ENCODE measurements around the gene XIRP2. TPM values are rescaled to one million over a fixed set of nuclear protein-coding genes. Genes with fewer than 3 reads are reported as not detected.

XIRP2 gene
- total and polyA plus RNA-seq, 2 of the 8 experiments (the other 6 are each of a cell fraction or from before 2014, with no cell fraction given) = 0.11 TPM; not detected in 1

DNA sequence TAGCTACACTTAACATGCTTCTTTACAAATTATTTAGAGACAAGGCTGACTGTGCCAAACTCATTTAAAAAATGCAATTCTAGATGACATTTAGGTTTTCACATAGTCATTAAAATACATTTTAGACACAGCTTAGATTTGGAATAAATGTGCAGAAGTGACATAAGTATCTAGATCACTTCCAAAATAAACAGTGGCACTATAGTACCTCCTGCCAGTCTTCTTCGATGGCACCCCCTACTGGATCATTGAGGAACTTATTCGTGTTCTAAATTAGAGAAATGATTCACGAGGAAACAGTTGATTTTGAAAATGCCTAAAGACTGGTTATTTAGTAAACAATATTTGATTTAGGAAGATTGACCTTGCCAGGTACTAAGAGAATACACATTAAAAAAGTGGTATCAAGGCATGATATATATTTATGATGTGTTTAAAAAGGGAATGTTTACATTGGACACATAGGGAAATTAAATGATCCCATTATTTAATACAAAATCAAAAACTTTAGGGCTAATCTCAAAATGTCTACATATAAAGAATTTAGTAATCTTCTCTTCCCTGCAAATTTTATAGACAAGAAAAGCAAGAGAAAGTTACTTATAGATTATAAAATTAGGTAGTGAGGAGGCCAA is 323.9 kb downstream of the XIRP2 start:
- no peaks in the 10 kb centered on the region; a peak in 1 of 7 replicates for H3K4me1 ChIP-seq (replicated peaks in 1 of 4; ENCODE audit: control insufficient read depth in 3 of 4, insufficient read depth in 4 of 4, low read length in 3 of 4)
- POLR2A ChIA-PET (ENCODE audit: partially characterized antibody) = no interaction called here

More for the DNA sequence above, 323.9 kb downstream of the XIRP2 start:
- Histone ChIP-seq H2BK5ac (ENCODE audit: low read depth, low read length) (no peak overlapping the region), H3K27me3 (replicated peaks in 1 of 4; ENCODE audit: control insufficient read depth in 3 of 4, extremely low read depth in 1 of 4, insufficient read depth in 3 of 4, low read length in 3 of 4) (no peaks in the 10 kb centered on the region), H2BK15ac (ENCODE audit: low read length) (no peak overlapping the region), H3K56ac (replicated peaks; ENCODE audit: insufficient read length, low read depth, low read length) (no peak overlapping the region), H2BK12ac (ENCODE audit: low read depth, low read length) (no peak overlapping the region), H3K9me3 (ENCODE audit: insufficient read depth in 2 of 2, low read depth in 1 of 2, low read length in 1 of 2) (no peaks in the 10 kb centered on the region), H3K18ac (ENCODE audit: extremely low read depth, low read length) (no peak overlapping the region), H4K5ac (ENCODE audit: insufficient read length, low read depth, low read length) (no peak overlapping the region), H3K4me2 (ENCODE audit: insufficient read depth in 1 of 2, low read depth in 2 of 2, low read length in 2 of 2) (no peak overlapping the region), H3K27ac (ENCODE audit: low read depth, low read length) (no peak overlapping the region), H3K79me1 (ENCODE audit: low read depth, low read length) (no peaks in the 10 kb centered on the region), H3K4ac (replicated peaks; ENCODE audit: insufficient read length, low read depth, low read length) (no peak overlapping the region), H3K9ac (replicated peaks in 1 of 4; ENCODE audit: extremely low read depth in 1 of 4, low read depth in 3 of 4, low read length in 3 of 4) (no peak overlapping the region), H4K8ac (ENCODE audit: extremely low read depth, insufficient read depth, low read length) (no peak overlapping the region), H2BK120ac (replicated peaks; ENCODE audit: low read depth, low read length) (no peak overlapping the region), H4K20me1 (replicated peaks in 1 of 2; ENCODE audit: control insufficient read depth in 1 of 2, insufficient read depth in 2 of 2, low read length in 2 of 2) (no peaks in the 10 kb centered on the region), H3K4me3 (ENCODE audit: extremely low read depth in 1 of 4, insufficient read depth in 2 of 4, low read depth in 3 of 4, low read length in 4 of 4) (no peak overlapping the region), H3K23me2 (ENCODE audit: low read depth, low read length) (no peaks in the 10 kb centered on the region), H2BK20ac (ENCODE audit: low read length) (no peak overlapping the region), H2AFZ (ENCODE audit: low read length) (no peak overlapping the region), H3K79me2 (ENCODE audit: control insufficient read depth in 1 of 2, insufficient read depth in 2 of 2, low read length in 2 of 2) (no peaks in the 10 kb centered on the region), H3K23ac (ENCODE audit: insufficient read length) (no peak overlapping the region), H4K91ac (replicated peaks; ENCODE audit: insufficient read length, low read length) (no peak overlapping the region), H3K14ac (ENCODE audit: insufficient read length) (no peak overlapping the region), H2AK5ac (ENCODE audit: low read depth, low read length) (no peak overlapping the region), H3K36me3 (ENCODE audit: control insufficient read depth in 2 of 4, insufficient read depth in 4 of 4, low read length in 3 of 4) (no peaks in the 10 kb centered on the region)
- CTCF ChIA-PET (ENCODE audit: partially characterized antibody) = interaction anchor here (0.6 to 3.7 kb wide), 28 partner anchors 9 to 906 kb away, joined by 3 to 24 read pairs (median 3); no protein-coding TSS in a partner anchor
- 18% methylated on average over 3 of the region's 3 CpGs; no CpG with 5 or more reads in 1 of the 2 experiments for WGBS, 2 experiments (ENCODE audit: extremely low coverage in 1 of 2, insufficient coverage in 1 of 2, insufficient read length in 1 of 2, insufficient replicate concordance in 2 of 2, low coverage in 1 of 2, low lambda C conversion rate in 2 of 2, missing lambda C conversion rate in 1 of 2)
- DNase-seq (ENCODE audit: low read depth in 1 of 2, low spot score in 2 of 2) (no peak), FAIRE-seq (peak; percentile 65)
- TF ChIP-seq, protein P1, sequence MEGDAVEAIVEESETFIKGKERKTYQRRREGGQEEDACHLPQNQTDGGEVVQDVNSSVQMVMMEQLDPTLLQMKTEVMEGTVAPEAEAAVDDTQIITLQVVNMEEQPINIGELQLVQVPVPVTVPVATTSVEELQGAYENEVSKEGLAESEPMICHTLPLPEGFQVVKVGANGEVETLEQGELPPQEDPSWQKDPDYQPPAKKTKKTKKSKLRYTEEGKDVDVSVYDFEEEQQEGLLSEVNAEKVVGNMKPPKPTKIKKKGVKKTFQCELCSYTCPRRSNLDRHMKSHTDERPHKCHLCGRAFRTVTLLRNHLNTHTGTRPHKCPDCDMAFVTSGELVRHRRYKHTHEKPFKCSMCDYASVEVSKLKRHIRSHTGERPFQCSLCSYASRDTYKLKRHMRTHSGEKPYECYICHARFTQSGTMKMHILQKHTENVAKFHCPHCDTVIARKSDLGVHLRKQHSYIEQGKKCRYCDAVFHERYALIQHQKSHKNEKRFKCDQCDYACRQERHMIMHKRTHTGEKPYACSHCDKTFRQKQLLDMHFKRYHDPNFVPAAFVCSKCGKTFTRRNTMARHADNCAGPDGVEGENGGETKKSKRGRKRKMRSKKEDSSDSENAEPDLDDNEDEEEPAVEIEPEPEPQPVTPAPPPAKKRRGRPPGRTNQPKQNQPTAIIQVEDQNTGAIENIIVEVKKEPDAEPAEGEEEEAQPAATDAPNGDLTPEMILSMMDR (IDR thresholded peaks at IDR 0.05; ENCODE audit: control extremely low read depth in 1 of 3, insufficient read depth in 1 of 3, low read depth in 1 of 3, low read length in 3 of 3) = peak in 2 of 3 experiments; percentile 61 to 65; a peak in 3 of 4 replicates
- TF ChIP-seq NANOG (IDR thresholded peaks at IDR 0.05; ENCODE audit: insufficient read depth, low read depth, low read length, poor library complexity, severe bottlenecking) = no peak
- TF ChIP-seq TCF12 (IDR thresholded peaks at IDR 0.05; ENCODE audit: low read depth, low read length) = no peak
- TF ChIP-seq HDAC2 (IDR thresholded peaks at IDR 0.05; ENCODE audit: borderline replicate concordance in 1 of 2, low read depth in 2 of 2, low read length in 2 of 2) = no peak
- TF ChIP-seq TEAD4 (IDR thresholded peaks at IDR 0.05; ENCODE audit: low read depth, low read length) = no peak
- peak; percentile 73 to 77 for TF ChIP-seq RAD21 (IDR thresholded peaks at IDR 0.05 in 1 of 2, conservative IDR thresholded peaks at IDR 0.05 in 1 of 2; ENCODE audit: low read depth in 2 of 2, low read length in 2 of 2)
- no peak for TF ChIP-seq SIN3A (conservative IDR thresholded peaks at IDR 0.05 in 1 of 2, IDR thresholded peaks at IDR 0.05 in 1 of 2; ENCODE audit: low read depth in 1 of 2, low read length in 2 of 2)

Measured in H1 (cell line).